ENCODE results near the gene CLSTN2.

The CLSTN2 gene

DNA sequence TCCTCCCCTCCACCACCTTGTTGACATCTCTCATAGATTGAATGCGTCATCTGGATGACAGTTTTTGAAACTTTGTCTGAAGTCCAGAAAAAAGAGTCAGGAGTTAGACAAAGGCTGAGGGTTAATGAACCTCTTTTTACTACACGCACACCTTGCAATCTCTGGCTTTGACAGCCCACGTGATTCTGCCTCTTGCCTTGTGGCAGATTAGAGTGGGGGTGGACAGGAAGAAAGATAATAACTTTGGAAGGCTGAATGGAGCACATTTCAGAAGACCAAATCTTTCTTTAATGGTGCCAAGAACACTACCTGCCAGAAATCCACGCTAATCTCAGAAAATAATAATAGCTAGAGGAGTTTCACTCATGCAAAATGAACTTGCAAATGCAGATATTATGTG is 415.0 kb downstream of the CLSTN2 start:
- DNase-seq = no peak

DNA sequence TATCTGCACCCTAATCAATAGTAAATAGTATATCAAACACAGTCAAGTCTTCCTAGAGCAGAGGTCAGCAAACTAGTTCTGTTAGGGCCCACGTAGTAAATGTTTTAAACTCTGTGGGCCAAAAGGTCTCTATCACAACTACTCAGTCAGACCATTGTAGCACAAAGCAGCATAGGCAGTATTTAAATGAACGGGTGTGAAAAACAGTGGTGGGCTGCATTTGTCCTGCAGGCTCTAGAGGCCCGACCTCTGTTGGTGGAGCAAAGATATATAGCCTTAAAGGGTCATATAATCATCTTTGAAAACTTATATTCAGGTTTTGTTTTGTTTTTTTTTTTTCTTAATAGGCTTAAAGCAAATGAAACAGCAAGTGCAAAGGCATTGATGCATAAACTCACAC is 416.5 kb downstream of the CLSTN2 start:
- DNase-seq = no peak

DNA sequence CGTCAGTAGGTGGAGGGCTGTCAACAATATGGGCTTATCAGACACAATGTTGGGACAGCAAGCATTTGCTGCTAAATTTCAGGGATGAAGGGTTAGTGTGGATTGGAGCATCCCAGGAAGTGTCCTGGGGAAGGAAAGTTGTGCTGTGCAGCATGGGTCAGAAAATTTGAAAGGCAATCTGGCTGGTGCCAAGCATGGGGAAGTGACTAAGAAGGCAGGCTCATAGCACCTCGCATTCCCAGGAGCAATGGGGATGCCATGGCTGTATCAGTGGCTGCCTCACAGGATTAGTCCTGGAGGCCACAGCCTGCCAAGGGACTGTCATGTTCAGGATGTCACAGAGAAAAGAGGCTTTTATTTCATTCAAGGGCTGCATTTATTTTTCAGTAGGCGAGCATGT is 420.5 kb downstream of the CLSTN2 start:
- DNase-seq = no peak

DNA sequence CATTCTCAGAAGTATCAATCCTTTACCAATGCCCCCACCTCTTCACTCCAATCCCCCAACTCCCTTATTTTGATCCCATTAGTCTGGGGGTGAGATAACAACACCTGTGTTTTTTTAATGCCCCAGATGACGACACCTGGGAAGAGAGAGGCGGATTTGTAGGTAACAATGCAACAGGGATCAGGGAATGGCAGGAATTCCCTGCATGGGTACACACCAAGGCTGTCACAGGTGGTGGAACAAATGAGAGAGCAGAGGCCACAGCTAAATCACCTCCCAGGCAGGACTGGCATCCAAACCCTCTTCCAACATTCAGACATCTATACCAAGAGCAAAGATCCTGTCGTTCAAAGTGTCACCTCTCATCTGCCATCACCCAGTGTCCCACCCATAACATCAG is 423.7 kb downstream of the CLSTN2 start:
- no peak for DNase-seq

DNA sequence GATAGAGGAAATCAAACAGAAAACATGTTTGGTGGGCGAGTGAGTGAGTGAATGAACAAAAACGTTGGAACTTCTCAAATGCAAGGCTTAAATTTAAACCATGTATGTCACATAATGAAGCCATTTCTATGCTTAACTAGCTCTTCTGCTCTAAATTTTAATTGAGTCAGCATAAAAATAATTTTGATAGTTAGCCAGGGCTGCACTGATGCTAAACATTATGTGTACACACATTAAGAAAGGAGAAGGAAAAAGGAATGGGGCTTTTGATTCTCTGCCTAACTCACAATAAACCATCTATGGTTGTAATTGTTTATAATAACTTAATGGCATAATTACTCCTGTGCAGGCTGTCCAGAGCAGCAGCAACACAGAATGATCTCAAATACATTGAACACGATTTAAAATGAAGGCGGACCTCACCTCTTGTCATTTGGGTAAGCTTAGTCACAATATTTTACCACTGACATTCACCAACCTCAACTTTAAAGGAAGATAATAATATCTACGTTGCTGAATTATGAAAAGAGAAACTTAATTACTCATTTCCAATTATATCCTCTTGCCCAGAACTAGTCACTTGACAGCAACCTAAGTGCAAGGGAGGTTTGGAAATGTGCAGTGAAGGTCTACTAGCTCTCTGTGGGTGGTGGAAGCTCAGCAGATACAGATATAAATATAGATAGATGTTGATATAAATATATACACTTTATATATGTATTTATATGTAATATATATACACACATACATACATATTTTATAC is 424.4 kb downstream of the CLSTN2 start:
- no peak for DNase-seq

DNA sequence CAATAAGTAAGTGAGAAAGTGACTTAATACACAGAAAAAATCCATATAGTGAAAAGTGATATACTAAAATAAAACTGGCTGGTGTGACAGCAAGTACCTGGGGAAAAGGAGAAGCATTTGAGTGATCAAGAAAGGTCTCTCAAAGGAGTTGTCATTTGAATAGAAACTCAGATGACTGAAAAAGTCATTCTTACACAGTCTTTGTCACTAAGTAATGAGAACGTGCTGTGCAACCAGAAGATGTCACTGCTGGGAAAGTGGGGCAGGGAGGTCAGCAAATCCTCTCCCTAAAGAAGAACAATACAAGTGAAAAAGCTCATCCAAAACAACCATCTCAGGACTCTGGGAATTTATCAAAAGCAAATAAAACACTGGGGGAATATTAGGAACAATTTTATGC is 425.3 kb downstream of the CLSTN2 start:
- DNase-seq = no peak

DNA sequence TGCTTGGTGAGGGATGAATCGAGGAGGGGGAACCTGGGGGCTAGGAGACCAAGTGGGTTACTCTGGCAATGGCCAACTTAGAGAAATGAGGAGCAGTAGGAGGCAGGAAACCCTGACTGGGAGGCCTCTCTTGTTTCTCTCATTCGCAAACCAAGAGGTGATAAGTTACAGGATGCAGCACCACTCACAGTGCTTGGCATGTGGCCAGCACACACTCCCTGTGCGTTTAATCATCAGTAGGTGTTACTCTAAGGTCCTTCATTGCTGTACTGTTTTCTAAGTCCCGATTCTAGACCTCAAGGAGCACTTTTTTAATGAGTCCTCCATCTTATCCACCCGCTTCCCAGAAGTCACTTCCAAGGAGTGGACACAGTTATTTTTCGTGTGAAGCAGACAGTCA is 428.8 kb downstream of the CLSTN2 start:
- DNase-seq = no peak

DNA sequence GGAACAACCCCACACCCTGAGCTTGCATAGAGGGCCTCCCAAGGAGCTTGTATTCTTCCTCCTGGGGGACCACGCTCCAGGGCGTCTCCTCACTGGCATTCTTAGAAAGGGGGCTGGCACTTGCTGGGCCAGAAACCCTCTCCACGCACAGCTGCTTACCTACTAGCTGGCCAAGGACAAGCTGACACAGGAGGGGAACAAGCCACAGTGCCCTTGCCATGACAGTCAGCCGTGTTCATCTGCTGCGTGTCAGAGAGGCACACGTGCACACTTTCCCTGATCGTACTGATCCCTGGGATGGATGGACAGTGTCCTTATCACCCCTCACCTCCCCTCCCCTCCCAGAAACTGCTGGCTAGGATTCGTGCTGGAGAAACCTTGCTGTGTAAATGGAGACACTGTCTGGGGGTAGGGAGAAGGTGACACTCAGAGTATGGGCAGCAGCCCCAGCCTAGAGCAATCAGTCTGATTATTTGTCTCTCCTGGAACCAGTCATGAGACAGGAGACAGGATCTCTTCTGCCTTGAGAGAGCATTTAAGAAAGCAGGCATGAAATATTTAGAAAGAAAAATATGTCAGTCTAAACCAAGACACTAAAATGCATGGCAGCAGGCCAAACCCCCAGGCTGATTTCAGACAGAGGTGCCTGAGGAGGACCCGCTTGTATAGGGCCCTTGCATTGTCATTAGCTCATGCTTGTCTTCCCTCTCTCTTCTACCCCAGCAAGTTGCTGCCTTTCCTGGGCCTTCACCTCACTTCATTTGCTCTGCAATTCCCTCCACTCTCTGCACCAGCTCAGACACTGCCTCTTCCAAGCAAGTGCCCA is 431.1 kb downstream of the CLSTN2 start:
- DNase-seq = no peak

DNA sequence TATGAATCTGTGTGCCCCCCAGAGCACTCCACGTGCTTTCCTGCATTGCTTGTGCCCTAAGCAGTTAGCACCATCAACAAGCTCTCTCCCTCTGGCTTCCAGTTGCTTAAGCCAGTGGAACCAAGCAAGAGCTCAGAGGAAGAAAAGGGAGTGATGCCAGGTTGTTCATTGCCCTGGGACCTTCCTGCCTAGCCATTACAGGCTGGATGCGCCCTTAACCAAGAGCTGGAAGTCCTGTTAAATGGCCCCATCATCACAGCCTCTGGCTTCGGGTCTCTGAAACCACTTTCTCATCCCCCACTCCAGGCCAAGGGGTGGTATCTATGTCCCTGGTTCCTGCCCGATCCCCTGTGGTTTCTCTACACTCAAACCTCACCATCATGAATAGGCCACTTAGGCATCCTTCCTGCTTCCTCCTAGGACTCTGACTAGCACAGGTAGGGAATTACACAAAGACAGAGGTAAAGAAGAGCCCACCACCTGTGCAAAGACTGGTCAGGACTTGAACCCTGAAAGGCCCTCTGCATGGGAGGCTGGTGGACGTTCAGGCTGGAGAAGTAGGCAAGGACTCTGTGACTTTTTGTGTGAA is 433.3 kb downstream of the CLSTN2 start:
- no peak for DNase-seq

DNA sequence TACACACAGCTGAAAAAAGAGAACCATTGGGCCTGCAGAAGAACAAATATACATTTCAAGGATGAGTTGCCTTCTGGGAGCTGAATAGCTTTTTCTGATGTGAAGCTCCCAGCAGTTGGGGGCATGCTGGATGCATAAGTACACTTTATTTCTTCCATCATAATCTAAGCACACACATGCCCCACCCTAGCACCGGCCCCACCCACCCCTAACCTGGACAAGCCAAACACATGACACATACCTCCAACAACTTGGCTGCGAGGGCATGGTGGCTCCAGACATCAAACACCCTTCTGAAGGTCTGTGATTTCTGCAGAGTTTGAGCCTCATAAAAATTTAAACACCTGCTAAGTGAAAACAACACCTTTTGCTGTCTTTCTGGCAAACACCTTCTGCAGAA is 435.7 kb downstream of the CLSTN2 start:
- no peak for DNase-seq

DNA sequence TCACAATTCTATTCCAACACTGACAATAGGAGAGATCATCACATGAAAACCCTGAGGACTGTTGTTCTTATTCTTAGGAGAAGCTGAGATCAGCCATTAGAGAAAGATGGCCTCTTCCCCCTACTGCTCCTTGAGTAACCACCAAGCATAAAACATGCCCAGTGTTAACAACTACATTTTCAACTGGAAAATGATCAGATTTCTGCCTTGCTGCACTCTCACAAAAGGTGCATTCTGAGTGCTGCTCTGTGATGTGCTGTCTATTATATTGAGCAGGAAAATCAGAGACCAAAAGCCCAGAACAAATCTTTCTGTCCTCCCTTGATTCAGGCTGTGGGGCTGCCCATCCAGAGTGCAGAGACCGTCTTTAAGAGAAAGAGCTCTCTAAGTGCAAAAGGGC is 438.2 kb downstream of the CLSTN2 start:
- DNase-seq = peak; percentile 50

DNA sequence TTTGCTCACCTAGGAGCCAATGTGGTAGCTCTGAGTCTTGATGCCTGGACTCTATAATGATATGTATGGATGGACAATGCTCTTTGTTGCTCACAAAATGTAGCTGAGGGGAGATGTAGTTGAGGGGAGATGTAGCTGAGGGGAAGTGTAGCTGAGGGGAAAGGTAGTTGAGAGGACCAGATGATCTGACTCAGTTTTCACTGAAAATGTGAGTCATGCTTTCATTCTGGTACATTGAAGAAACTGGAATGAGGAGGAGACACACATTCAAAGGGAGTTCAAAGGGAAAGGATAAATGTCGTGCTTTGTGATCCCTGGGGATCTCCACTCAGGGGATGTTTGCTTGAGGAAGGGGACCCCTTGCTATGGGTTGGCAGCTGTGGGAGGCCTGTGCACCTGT is 440.0 kb downstream of the CLSTN2 start:
- no peak for DNase-seq

DNA sequence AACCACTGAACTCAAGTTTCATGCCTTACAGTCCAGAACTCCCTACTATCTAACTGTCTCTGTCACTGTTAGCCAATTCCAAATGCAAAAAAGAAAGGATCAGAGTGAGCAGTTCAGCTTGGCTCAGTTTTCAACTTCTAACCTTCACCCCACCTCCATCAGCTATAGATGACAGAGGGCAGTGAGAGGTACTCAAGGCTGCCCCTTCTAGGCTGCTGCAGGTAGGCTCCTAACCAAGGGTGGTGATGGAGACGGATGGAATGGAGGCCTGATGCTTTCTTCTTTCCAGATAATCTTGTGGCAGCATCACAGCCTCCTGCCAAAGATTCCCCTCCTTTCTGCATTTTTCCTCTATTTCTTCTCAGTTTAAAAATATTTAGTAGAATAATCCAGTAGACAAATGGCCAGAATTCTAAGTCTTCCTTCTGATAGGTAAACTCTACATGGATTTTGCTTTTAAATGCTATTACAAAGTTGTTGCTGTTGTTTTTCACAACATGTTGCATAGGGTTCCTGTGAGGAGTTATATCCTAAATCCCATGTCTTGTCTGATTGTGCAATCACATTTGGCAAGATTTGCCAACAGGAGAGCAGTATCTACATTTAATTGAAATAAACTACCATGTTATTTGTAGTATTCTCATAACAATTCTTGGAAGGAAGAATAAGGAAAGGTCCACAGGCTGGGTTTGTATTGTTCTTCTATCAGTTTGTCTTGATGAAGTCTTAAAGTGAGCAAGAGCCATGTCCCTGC is 441.3 kb downstream of the CLSTN2 start:
- no peak for DNase-seq

DNA sequence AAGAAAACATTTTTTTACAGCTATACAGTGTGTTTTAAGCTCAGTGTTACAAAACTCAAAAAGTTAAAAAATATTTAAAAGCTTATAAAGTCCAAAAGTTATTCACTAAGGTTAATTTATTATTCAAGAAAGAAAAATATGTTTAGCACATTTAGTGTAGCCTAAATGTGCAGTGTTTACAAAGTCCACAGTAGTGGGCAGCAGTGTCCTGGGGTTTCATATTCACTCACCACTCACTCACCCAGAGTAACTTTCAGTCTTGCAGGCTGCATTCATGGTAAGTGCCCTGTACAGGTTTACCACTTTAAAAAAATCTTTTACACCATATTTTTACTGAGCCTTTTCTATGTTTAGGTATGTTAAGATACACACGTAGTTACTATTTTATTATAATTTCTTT is 442.7 kb downstream of the CLSTN2 start:
- DNase-seq = no peak

DNA sequence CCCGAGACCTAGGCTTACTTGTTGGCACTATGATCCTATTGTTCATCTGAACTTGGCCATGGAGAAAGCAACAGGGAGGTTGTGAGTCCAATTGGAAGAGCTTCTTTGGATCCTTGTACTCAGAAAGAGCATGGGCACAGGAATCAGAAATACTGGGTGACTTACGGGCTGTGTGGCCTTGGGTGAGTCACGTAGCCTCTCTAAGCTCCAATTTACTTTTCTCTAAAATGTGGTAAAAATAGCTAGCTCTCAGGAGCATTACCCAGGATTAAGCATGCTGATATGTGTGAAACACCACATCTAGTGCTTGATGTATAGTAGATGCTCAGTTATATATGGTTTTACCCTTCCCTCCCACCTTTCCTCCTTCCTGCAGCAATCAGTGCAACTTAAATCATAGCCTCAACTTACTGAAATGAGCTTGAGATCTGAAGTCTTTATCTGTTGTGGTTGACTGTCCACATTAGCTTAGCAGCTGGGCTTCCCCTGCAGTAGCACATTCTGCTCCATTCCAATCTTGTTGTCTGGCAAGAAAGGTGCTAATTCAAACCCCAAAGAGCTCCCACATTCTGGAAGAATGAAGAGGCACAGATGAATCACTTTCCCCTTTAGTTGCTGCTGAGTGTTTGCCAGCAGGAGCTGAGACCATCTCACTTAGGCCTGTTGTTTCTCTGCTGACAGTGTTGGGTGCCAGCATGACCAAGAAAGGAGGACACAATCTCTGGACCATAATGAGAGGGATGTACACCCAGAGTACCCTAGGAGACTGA is 443.8 kb downstream of the CLSTN2 start:
- DNase-seq = no peak

DNA sequence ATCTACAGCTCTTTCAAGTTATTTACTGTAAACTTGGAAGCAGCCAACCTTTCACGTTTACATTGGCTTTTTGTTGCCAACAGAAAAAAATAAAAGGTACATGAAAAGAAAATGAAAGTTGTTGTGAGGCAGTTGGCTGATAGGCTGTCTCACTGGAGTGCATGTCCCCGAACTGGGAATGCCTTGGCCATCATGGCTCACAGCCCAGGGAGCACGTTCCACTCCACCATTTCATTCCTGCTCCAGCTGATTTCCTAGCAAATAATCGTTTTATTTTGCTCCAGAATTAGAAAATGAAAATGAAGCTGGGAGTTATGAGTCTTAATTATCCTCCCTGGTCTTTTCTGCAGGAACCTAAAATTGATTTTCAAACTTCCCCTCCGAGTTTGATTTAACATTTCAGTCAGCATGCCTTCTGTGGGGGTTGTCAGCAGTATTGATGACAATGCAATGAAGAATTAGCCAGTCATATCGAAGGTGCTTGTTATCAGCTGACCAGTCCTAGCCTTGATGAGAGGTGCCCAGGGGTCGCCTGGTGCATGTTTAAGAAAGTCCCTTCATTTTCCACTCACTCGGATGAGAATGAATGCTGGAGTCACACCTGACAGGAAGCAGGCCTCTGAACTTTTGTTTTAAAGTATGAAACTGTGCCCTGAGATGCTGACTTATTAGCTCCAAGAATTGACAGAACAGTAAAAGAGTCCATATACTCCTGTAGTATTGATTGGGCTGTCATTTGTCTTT is 449.2 kb downstream of the CLSTN2 start:
- no peak for DNase-seq

DNA sequence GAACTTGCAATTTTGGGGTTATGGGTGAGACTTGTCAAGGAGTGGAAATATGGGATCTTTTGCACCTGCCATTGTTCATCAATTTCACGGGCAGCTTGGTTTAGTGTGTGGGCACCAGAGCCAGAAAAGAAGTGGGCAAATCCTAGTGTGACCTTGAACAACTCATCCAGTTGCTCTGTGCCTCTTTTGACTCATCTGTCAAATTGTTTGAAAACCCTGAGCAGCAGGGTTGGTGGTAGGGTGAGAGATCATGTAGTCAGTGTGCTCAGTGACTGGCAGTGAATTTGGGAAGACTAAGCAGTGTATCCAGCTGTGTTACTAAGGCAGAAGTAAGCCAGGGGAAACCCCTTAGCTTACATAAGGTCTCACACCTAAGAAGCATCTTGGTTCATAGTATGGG is 449.9 kb downstream of the CLSTN2 start:
- DNase-seq = no peak

DNA sequence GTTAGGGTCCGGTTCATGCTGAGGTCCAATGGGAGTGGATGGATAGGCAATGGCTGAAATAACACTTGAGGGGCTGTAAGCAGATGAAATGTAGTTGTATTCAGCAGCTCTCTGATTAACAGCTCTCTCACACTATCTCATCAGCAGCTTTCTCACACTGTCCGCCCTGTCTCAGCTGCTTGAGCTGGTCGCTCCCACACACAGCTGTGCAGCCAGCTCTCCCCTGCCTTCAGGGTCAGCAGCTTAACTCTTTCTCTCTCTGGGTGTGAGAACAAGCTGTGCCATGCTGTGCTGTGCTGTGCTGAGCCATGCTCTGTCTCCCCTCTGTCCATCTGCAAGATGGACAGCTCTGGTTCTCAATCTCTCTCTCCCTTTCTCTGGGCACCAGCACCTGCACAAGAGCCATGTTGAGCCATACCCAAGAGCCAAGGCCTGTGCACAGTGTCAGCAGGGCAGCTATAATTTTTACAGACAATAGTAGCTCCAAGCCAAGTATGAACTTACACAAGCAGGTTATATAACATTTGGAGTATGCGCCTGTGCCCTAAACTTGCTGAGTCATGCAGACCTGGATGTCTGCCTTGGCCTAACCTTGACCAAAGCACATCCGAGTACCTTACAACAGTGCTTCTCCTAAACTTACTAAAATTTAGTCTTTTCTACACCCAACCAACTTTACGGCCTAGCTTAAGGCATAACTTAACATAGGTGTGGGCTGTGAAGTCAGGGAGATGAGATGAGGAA is 451.5 kb downstream of the CLSTN2 start:
- DNase-seq = no peak

DNA sequence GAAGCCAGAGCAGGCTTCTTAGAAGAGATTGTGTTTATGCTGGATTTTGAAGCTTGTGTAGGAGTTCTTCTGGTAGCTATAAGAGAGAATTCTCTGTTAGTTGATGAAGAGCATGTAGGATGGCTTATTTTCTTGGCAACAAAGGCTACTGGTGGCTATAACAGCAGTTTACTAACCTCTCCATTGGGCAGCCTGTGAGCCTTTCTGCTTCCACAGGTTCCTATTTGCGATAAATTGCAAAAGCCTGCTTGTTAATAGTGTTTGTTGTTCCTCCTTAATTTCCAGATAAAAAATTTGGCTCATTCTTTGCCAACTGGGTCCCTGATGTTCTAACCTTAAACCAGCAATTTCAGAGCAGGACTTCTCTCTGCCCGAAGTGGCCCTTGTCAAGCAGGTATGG is 452.3 kb downstream of the CLSTN2 start:
- DNase-seq = no peak

DNA sequence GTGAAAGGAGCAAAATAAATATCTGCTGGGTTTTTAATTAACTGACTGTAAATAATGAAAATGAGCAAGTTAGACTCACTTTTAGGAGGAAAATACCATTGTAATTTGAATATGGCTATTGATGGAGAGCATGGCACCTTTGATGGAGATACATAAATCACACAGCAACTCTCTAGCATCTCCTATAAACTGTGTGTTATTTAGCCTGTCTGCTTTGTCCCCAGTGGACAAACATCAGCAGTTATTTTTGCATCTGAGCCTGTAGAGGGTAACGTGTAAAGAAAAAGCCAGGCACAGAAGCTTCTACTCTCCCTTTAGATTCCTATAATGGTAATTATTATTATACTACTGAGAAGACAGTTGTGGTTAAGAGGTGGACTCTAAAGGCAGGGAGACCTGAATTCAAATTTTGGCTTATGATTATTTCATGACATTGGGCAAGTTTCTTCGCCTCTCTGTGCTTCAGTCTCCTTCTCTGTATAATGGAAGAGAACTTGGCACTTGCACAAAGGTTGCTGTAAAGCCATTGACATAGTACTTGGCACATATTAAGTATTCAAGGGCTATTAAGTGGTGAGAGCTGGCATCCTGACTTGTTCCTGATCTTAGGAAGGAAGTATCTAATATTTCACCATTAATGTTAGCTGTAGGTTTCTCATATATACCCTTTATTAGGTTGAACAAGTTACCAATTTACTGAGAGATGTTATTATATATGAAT is 453.4 kb downstream of the CLSTN2 start:
- DNase-seq = no peak
